GM12865 (cell line): Measurements from ENCODE around the gene BABAM1.

Experiments used
- DNase-seq: peaks from one replicate; pipeline ENCODE4 v3.0.0; 2010; ENCODE audit warnings: low read depth
- H3K4me3 ChIP-seq: 2 replicates; pipeline ENCODE4 v1.5.1; 2011; ENCODE audit warnings: mild to moderate bottlenecking, low read depth, low read length, control low read depth
- TF ChIP-seq, protein P1 (sequence below): IDR thresholded peaks from 2 replicates; pipeline ENCODE4 v1.5.1; 2011; ENCODE audit warnings: low read length, control low read depth, low read depth, inconsistent platforms; ENCODE audit not compliant: insufficient read depth; ENCODE audit errors: missing control alignments

The BABAM1 gene

DNA sequence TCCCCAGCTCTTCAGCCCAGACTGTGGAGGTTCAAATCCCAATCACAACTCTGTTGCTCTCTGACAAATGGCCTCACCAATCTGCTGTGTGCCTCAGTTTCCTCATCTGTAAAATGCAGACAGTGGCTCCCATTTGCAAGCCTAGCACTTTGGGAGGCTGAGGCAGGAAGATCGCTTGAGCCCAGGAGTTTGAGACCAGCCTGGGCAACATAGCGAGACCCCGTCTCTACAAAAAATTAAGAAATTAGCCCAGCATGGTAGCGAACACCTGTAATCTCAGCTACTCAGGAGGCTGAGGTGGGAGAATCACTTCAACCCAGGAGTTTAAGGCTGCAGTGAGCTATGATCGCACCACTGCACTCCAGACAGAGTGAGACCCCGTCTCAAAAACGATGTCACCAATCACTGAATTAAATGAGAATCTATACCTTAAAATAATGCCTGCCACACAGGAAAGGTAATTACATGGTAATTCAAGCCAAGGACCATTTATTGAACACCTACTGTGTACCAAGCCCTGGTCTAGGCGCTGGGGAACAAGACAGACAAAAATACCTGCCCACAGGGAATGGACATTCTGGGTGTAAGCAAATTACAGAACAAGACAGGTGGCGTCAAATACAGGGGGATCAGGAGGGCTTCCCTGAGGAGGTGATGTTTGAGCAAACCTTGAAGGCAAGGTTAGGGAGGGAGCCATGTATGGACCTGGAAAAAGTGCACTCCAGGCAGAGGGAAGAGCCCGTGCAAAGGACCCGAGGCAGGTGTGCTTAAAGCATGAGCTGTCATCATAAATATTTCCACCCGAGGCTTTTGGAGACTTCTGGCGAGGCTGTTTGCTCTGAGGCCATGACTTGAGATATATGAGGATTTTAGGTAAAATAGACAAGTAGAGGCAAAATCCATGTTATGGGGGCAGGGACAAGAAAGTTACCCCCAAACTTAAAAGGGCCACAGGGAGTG lies 29.2 kb upstream of the BABAM1 start:
- TF ChIP-seq, protein P1, sequence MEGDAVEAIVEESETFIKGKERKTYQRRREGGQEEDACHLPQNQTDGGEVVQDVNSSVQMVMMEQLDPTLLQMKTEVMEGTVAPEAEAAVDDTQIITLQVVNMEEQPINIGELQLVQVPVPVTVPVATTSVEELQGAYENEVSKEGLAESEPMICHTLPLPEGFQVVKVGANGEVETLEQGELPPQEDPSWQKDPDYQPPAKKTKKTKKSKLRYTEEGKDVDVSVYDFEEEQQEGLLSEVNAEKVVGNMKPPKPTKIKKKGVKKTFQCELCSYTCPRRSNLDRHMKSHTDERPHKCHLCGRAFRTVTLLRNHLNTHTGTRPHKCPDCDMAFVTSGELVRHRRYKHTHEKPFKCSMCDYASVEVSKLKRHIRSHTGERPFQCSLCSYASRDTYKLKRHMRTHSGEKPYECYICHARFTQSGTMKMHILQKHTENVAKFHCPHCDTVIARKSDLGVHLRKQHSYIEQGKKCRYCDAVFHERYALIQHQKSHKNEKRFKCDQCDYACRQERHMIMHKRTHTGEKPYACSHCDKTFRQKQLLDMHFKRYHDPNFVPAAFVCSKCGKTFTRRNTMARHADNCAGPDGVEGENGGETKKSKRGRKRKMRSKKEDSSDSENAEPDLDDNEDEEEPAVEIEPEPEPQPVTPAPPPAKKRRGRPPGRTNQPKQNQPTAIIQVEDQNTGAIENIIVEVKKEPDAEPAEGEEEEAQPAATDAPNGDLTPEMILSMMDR = no peak
- no peak overlapping the region for H3K4me3 ChIP-seq

DNA sequence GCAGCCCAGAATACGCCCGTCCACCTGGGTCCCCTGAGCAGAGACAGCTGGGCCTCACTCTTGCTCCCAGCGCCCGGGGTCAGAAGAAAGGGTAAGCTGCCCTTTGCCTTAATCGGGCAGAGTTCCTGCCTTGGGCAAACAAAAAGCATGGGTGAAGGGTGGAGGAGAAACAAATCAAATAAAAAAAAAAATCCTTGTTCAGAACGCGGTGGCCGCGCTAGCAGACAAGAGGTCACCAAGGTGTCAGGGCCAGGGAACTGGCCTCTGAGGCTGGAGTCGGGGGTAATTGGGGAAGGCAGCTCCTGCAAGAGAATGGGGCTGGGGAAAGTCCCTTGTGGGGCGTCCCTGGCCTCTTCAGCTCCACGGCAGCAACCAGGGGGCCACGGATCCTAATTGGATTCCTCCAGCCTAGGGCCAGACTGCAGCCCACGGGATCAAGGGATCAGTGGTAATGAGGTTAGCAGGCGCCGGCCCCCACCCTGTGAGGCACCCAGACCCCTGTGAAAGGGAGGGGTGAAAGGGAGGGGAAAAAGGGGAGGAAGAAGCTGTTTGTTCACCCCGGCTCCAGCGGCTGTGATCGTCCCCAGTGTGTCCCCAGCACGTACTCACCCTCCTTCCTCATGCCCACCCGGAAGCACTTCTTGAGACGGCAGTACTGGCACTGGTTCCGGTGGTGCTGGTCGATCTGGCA lies 27.0 kb upstream of the BABAM1 start:
- no peak overlapping the region for H3K4me3 ChIP-seq
- TF ChIP-seq, protein P1 = no peak
- no peak for DNase-seq

More for the DNA sequence above, 29.2 kb upstream of the BABAM1 start:
- DNase-seq = no peak

DNA sequence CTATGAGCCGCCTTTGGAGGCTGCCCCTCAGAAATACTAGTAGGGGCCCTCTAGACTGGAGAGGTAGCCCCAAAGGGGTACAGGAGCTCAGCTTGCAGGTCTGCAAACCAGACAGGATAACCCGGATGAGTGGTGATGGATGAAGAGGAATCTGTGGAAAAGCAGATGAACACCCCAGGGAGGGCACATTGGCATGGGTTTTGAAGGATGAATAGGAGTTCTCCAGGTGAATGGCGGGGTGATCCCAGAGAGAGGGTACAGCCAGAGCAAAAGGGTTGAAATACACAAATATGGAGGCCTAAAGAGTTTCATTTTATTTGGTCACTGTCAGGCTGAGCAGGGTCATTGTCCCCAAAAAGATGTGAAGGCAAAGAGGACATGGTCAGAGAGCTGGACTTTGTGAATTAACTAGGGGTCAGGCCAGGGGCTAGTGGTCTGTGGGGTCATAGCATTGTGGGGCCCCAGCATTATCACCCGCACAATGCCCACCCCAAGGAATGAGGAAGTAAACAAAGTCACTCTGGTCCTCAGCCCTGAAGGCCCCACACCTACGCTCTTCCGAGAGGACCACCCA lies 26.3 kb upstream of the BABAM1 start:
- H3K4me3 ChIP-seq = no peak overlapping the region
- DNase-seq = no peak
- TF ChIP-seq, protein P1 = no peak

DNA sequence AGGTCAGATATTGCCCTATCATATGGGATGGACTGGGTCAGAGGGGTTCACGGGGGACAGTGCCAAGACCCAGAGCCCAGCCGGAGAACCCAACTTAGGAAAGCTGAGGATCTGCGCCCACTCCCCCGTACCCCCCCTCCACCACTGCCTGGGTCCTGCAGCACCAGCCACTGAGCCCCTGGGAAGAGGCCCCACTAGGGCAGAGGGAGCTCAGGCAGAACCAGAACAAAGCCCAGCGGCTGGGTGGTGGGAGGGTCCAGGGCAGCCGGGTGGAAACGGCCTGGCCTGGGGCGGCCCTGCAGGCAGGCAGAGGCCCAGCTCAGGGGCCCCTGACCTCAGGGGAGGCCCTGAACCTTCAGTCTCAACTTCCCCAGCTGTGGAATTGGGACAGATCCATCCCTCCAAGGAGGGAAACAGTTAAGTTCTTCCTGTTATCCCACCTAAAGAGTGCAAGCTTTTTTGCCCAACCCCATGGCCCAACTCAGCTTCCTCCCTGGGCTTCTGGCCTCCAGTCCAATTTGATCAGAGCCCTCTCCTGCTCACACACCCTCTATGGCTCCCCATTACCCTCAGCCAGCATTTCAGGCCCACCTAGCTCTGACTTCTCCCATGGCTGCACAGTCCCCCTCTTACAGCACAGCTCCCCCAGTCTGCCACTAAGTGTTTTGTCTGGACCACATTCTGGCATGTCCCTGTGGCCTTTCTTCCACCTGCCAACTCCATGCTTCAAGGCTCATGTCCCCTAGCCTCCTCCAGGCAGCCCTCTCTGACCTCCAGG lies 24.6 kb upstream of the BABAM1 start:
- no peak overlapping the region for H3K4me3 ChIP-seq
- TF ChIP-seq, protein P1 = no peak
- no peak for DNase-seq

DNA sequence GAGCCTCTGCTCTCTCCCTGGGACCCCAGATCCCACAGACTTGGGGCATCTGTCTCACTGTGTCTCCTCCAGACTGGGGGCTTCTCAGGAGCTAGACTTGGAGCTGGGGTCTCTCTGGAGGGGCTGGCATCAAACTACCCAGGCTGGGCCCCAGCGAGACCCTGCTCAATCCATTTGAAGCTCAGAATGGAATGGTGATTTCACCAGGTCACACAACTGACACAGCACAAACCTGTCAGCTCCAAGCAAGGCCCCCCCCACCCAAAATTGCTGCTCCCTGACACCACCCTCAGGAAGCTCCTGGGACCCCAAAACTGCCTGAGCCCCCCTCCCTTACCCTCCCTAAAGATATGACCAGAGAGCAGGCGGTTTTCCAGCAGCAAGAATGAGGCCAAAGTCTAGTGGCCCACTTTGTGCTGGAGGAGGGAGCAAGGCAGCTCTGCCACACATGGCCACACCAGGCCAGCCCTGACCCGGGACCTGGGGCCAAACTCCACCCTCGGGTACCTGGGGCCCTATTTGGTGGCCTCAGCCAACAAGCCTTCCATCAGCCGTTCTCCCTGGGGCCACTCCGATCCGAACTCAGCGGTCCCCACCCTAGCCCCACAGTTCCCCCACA lies 23.9 kb upstream of the BABAM1 start:
- no peak overlapping the region for H3K4me3 ChIP-seq
- TF ChIP-seq, protein P1 = no peak
- no peak for DNase-seq
